HFF-Myc (cell line): ENCODE data around the gene ARHGDIA.

Source experiments
- DNase-seq: peaks from one replicate; pipeline ENCODE4 v3.0.0-alpha.2; 2011; ENCODE audit warnings: low read depth; ENCODE audit errors: extremely low read depth
- H3K4me3 ChIP-seq: replicated peaks from 2 replicates; pipeline ENCODE4 v1.5.1; 2011; ENCODE audit warnings: low read depth, mild to moderate bottlenecking, control low read depth, low read length
- TF ChIP-seq, protein P1 (sequence below): IDR thresholded peaks from 2 replicates; pipeline ENCODE4 v1.5.1; 2012; ENCODE audit warnings: mild to moderate bottlenecking, low read depth, low read length, control low read depth; ENCODE audit errors: missing control alignments

ARHGDIA gene

DNA sequence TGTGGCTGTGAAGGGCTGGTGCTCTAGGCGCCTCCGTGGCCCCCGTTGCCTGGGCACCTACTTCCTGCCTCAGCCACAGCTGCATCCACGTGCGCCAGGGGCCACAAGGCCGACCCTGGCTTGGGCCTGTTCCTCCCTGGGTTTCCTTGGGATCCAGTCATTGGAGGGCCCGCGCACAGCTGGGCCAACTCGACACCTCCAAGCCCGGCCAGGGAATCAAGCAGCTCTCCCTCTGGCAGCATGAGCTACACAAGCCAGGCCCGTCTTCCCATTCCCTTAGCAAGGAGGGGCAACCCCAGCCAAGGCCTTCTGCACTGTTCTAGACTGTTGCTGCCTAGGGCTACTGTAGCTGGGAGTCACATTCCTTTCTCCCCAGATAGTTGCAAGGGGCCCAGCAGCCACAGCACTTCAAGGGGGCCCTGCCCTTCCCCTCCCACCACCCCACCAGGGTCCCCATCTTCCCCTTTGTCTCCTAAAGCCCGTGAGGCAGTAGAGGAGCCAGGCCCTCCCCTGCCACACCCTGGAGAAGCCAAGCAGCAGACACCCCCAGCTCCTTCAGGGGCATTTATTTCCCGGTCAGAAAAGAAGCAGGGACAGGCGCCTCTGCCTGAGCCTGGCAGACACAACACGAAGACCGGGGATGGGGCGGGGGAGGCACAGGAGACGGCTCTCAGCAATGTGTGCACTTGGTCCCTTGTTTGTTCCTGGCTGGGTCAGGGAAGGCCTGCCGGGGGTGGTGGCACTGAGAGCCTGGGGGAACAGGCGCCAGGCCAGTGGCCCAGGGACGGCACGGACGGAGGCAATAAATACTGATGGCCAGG lies 3.8 kb downstream of the ARHGDIA start:
- no peak overlapping the region for H3K4me3 ChIP-seq
- no peak for DNase-seq

DNA sequence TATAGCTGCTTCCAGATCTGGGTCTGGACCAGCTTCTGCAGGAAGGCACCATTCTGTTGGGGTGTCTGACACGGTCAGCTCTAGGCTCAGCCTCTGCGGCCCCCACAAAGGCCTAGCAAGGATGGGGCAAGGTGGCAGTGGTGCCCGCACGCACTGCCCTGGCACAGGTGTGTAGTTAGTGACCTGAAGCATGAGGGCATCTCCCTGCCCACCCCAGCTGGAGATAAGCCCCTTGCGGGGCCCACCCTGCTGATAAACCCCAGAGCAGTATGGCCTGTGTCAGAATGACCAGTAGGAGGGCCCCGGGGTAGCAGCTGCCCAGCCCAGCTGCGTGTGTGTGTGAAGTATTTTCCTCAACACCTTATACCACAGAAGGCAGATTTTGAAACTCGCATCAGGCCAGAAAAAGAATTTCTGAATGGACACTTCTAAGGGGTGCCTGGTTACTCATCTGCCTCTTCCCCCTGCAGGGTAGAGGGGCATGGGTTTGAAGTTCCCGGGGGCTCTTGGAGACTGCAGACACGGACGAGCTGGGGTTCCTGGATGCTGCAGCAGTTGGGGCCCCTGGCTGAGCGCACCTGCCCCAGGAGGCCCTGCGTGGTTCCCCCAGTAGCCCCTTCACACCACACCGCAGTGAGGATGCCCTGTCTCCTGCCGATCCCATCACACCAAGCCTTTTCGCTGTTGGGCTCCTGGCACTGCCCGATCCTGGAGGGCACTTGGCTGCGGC lies 4.5 kb downstream of the ARHGDIA start:
- H3K4me3 ChIP-seq, result no peak overlapping the region
- DNase-seq, result no peak
- TF ChIP-seq, protein P1, sequence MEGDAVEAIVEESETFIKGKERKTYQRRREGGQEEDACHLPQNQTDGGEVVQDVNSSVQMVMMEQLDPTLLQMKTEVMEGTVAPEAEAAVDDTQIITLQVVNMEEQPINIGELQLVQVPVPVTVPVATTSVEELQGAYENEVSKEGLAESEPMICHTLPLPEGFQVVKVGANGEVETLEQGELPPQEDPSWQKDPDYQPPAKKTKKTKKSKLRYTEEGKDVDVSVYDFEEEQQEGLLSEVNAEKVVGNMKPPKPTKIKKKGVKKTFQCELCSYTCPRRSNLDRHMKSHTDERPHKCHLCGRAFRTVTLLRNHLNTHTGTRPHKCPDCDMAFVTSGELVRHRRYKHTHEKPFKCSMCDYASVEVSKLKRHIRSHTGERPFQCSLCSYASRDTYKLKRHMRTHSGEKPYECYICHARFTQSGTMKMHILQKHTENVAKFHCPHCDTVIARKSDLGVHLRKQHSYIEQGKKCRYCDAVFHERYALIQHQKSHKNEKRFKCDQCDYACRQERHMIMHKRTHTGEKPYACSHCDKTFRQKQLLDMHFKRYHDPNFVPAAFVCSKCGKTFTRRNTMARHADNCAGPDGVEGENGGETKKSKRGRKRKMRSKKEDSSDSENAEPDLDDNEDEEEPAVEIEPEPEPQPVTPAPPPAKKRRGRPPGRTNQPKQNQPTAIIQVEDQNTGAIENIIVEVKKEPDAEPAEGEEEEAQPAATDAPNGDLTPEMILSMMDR, result no peak

More for the DNA sequence above, 3.8 kb downstream of the ARHGDIA start:
- TF ChIP-seq, protein P1, result no peak

DNA sequence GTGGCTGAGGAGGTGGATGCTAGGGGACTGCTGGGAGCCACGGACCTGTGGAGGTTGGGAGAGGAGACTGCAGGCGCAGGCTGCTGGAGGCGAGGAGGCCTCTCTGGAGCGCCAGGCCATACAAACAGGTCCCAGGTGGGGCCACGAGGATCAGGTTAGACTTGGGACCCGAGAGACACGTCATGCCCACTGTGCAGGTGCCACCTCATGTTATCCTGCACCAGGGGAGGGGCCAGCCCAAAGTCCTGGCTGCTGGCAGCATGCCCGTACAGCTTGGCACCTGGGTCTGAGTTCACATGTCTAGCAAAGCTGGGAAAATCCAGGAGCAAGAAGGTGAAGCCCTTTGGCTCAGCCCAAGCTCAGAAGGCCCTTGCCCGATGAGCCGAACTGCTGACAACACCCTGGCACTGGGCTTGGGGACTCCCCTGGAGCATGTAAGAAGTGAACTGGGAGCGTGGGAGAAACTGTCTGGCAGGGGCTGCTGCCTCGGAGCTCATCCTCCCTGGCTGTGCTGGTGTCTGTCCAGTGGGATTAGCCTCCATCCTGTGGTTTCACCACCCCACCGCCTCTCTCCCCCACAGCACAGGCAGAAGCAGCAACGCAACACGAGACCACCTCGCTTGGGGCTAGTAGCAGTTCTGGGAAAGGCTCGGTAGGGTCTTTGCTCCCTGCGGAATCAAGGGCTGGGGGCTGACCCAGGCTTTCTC lies 5.3 kb downstream of the ARHGDIA start:
- H3K4me3 ChIP-seq, result no peak overlapping the region
- DNase-seq, result no peak
- TF ChIP-seq, protein P1, result no peak

DNA sequence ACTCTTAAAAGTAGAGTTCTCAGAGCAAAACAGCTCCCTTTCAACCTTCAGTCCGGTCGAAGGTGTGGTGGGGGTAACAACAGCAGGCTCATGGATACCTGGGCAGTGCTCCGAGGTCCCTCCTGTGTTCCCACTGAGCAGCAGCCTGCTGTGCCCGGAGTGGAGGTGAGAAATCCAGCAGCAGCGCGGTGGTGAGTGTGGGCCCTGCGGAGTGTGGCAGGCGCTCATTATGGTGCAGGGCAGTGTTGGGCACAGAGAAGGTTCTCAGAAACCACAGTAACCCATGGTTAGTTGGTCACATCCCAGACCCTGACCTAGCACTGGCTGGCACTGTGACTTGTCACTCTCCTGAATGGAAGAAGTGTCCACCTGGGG lies 5.8 kb downstream of the ARHGDIA start:
- no peak for DNase-seq
- TF ChIP-seq, protein P1, result no peak
- no peak overlapping the region for H3K4me3 ChIP-seq

DNA sequence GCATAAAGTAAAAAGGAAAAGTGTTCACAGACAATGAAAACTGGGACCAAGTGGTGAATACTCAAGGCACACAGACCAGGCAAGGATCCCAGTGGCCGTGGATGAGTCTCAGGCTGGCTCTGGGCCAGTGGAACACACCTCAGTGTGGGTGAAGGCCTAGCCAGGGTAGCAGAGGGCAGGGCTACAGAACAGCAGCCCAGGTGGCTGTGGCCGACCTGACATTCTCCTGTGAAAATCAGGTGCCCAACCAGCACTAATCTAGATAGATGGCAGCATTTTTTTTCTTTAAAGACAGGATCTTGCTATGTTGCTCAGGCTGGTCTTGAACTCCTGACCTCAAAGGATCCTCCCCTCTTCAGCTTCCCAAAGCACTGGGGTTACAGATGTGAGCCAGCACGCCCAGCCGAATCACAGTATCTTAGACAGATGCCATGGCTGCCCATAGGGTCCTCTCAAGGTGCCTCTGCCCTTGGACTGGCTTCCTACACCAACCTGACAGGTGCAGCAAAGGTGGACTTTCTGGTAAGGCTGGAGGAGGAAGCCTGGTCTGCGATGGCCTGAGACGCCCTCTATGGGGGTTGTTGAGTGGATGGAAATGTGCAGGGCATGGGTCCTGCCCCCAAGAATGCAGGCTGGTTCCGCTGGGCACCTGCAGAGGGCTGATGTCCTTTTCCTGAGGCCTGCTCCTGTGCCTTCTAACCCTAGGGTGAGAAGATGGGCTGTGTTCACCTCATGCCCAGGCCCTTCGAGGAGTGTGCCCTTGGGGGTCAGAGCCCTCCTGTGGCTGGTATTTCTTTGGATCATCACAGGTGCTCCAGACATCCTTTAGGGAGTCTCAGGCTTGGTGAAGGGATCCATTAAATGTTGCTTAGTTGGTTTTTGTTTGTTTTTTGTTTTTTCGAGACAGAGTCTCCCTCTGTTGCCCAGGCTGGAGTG lies 7.0 kb downstream of the ARHGDIA start:
- no peak for DNase-seq

More for the DNA sequence above, 7.0 kb downstream of the ARHGDIA start:
- H3K4me3 ChIP-seq, result no peak overlapping the region
- TF ChIP-seq, protein P1, result no peak
